ENCODE measurements around the gene PDE4D. TPM values are rescaled to one million over a fixed set of nuclear protein-coding genes. Genes with fewer than 3 reads are reported as not detected.

Gene PDE4D
- total RNA-seq, 4 donors from 2014 or later = 6.0 to 36.2 (median 10.0) TPM

DNA sequence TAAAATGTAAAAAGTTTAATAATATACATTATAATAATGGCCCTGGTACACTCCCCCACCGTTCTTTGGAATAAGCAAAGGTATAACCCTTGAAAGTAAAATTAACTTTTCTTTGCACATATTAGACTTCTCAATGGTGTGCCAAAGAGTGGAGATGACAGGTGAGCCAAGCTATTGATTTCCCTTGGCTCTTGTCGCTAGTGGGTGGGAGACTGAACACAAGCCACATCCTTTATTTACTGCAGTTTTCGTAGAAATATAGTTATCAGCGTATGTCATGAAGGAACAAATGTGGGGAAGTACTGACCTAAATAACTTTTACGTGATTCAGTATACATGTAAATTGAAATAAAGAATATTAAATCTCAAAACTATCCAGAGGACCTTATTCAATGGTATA lies 761.4 kb downstream of the PDE4D start:
- no peaks in the 10 kb centered on the region for H3K27me3 ChIP-seq
- H3K9me3 ChIP-seq = no peaks in the 10 kb centered on the region
- H3K27ac ChIP-seq = no peak overlapping the region
- H3K4me3 ChIP-seq = no peak overlapping the region
- no peak for DNase-seq
- TF ChIP-seq, protein P1, sequence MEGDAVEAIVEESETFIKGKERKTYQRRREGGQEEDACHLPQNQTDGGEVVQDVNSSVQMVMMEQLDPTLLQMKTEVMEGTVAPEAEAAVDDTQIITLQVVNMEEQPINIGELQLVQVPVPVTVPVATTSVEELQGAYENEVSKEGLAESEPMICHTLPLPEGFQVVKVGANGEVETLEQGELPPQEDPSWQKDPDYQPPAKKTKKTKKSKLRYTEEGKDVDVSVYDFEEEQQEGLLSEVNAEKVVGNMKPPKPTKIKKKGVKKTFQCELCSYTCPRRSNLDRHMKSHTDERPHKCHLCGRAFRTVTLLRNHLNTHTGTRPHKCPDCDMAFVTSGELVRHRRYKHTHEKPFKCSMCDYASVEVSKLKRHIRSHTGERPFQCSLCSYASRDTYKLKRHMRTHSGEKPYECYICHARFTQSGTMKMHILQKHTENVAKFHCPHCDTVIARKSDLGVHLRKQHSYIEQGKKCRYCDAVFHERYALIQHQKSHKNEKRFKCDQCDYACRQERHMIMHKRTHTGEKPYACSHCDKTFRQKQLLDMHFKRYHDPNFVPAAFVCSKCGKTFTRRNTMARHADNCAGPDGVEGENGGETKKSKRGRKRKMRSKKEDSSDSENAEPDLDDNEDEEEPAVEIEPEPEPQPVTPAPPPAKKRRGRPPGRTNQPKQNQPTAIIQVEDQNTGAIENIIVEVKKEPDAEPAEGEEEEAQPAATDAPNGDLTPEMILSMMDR (IDR thresholded peaks at IDR 0.05) = no peak
- no peak for TF ChIP-seq POLR2A (IDR thresholded peaks at IDR 0.05)
- WGBS, 2 donors = 84 to 86% methylated on average over 5 of the region's 5 CpGs
- intact Hi-C loops (cut with DNase I) = no loop called here
- H3K36me3 ChIP-seq = no peaks in the 10 kb centered on the region
- peaks cover 2 to 14% (median 5%) of the 10 kb centered on the region in 3 donors for H3K4me1 ChIP-seq

DNA sequence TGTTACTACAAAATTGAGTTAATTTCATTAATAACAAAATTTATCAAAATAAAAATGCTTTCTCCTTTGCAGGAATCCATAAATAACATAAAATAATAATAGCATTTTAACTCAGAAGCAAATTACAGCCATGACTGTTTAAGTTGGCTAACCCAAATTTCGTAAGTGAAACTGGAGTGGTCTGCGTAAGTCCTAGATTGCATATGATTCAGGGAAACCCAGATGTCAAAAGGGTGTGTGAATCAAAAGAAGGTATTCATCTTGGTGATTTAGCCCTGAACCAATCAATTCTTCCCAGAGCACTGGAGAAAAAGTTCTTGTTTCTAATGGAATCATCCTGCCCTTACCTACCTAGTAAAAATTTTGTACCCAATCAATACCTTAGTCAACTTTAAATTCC lies 763.1 kb downstream of the PDE4D start:
- H3K36me3 ChIP-seq = no peaks in the 10 kb centered on the region
- WGBS, 2 donors = 79 to 98% methylated on average over 2 of the region's 2 CpGs
- TF ChIP-seq, protein P1 (IDR thresholded peaks at IDR 0.05) = no peak
- no peak for TF ChIP-seq POLR2A (IDR thresholded peaks at IDR 0.05)
- intact Hi-C loops (cut with DNase I) = no loop called here
- H3K27me3 ChIP-seq = no peaks in the 10 kb centered on the region
- DNase-seq = no peak
- H3K27ac ChIP-seq = no peak overlapping the region
- no peak overlapping the region for H3K4me3 ChIP-seq
- H3K4me1 ChIP-seq = peaks cover 6 to 31% (median 17%) of the 10 kb centered on the region in 3 donors
- H3K9me3 ChIP-seq = no peaks in the 10 kb centered on the region

DNA sequence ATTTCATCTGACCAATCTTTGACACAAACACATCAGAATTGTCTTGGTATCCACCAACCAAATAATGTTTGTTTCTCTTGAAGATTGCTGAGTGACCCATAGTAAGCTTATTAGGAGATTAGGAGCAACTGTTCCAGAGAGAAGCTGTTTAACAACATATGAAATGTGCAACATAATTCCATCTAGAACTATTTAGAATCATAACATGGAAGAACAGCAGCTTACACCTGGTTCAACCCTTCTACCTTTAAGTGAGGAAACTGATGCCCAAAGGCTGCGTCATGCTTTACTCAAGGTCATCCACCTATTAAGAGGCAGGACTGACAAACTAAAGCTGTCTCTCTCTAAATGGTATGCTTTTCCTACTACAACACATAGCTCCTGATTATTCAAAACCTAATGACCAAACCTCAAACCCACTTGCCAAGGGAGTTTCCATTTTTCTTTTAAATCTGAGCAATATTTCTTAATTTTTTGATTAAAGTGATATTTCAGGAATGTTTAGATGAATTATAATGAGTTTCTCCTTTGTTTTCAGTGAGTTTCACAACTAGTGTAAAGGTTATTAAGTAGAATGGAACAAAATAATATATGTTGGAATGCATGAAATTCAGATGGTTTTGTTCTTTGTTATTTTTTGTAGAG lies 764.8 kb downstream of the PDE4D start:
- peak overlapping the region in 3 of 4 donors; percentile 74 to 83 (median 78) for H3K27ac ChIP-seq
- H3K4me1 ChIP-seq = peaks cover 6 to 35% (median 19%) of the 10 kb centered on the region in 3 donors
- TF ChIP-seq, protein P1 (IDR thresholded peaks at IDR 0.05) = no peak
- TF ChIP-seq POLR2A (IDR thresholded peaks at IDR 0.05) = no peak
- WGBS, 2 donors = 90 to 100% methylated on average over 1 of the region's 1 CpG
- no peak overlapping the region for H3K4me3 ChIP-seq
- H3K9me3 ChIP-seq = no peaks in the 10 kb centered on the region
- DNase-seq = no peak
- H3K27me3 ChIP-seq = no peaks in the 10 kb centered on the region
- intact Hi-C loops (cut with DNase I) = no loop called here
- H3K36me3 ChIP-seq = no peaks in the 10 kb centered on the region

DNA sequence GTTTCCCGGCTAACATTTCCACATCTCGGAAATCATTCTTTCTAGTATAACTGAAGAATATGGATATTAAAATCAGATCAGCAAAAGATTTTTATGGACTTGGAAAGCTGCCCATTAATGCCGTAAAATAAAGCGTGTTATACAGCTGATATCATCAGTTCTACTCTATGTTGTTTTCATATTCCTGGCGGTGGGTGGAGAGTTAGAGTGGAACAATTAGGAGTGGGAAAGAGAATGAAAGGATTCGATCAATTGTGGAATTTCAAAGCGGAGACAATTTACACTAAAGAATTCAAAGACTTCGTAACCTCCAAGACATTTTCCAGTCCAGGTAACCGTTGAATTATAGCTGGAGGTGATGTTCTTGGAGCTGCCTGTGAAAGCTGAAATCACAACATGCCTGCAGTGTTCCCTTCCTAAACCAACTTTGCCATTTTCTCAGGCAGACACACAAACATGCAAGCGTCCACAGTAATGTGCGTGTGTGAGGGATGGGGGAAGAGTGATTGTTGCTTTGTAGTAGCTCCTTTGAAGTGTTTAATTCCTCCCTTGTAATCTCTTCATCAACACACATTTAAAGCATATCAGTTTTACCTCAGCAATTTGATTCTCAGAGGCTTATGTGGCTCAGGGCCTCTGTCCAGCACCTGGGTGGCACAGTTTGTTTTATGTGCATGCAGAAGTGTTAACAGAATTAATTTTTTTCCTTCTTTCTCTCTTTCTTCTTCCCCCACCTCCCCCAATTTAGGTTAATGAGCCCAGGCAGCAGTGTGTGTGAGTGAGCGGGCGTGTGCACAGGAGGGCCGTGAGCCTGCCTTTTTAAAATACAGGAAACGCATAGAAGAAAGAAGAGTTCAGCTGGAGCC lies 766.6 kb downstream of the PDE4D start:
- Histone ChIP-seq H3K9me3 (no peaks in the 10 kb centered on the region), H3K36me3 (no peaks in the 10 kb centered on the region), H3K4me1 (peaks cover 6 to 35% (median 19%) of the 10 kb centered on the region in 3 donors), H3K4me3 (peak overlapping the region; percentile 16 to 60 (median 32)), H3K27me3 (no peaks in the 10 kb centered on the region), H3K27ac (peak overlapping the region; percentile 34 to 83 (median 74))
- no peak for DNase-seq
- WGBS, 2 donors = 52% methylated on average over 14 to 15 of the region's 15 CpGs
- intact Hi-C loops (cut with DNase I) = no loop called here
- TF ChIP-seq, protein P1 (IDR thresholded peaks at IDR 0.05) = no peak
- TF ChIP-seq POLR2A (IDR thresholded peaks at IDR 0.05) = no peak

Data from esophagus squamous epithelium (tissue), 5 donors.